HUES64 (cell line): Measurements from ENCODE around the gene PSAT1.

Experiments
- H3K27ac ChIP-seq: 2 replicates; pipeline ENCODE4 v1.7.0; 2013; ENCODE audit warnings: low read depth, low read length, inconsistent platforms
- H3K27me3 ChIP-seq: 2 replicates; pipeline ENCODE4 v1.6.1; 2013; ENCODE audit warnings: mild to moderate bottlenecking, low read length; ENCODE audit not compliant: insufficient read depth
- H3K36me3 ChIP-seq: 2 replicates; pipeline ENCODE4 v1.6.1; 2013; ENCODE audit warnings: mild to moderate bottlenecking, low read length; ENCODE audit not compliant: insufficient read depth
- H3K4me1 ChIP-seq: 2 replicates; pipeline ENCODE4 v1.6.1; 2013; ENCODE audit warnings: mild to moderate bottlenecking, low read length, moderate library complexity; ENCODE audit not compliant: insufficient read depth
- H3K4me3 ChIP-seq: 2 replicates; pipeline ENCODE4 v1.5.1; 2013; ENCODE audit warnings: mild to moderate bottlenecking, low read length, moderate library complexity
- H3K9ac ChIP-seq: 2 replicates; pipeline ENCODE4 v1.6.1; 2013; ENCODE audit warnings: mild to moderate bottlenecking, low read depth, low read length
- H3K9me3 ChIP-seq: 2 replicates; pipeline ENCODE4 v1.6.1; 2013; ENCODE audit warnings: low read depth, low read length; ENCODE audit not compliant: insufficient read depth
- WGBS: fragments of 150-250, 120-280 bp; methylation state at CpG from one replicate; pipeline ENCODE4 v1.1.7; 2013; ENCODE audit warnings: missing lambda C conversion rate; 5-methylcytosine and 5-hydroxymethylcytosine counted together

The PSAT1 gene

GRCh38 chr9:78292716-78293497, 4.0 kb upstream of the PSAT1 start:
- Histone ChIP-seq H3K9ac (no peak overlapping the region), H3K4me1 (peaks cover 13% of the 10 kb centered on the region), H3K27ac (no peak overlapping the region), H3K27me3 (no peaks in the 10 kb centered on the region), H3K4me3 (no peak overlapping the region), H3K9me3 (no peaks in the 10 kb centered on the region), H3K36me3 (no peaks in the 10 kb centered on the region; the same call in 1 of the 2 replicates)
- WGBS, result 94% methylated on average over 8 of the region's 9 CpGs

GRCh38 chr9:78294290-78295176, 2.4 kb upstream of the PSAT1 start:
- no peaks in the 10 kb centered on the region for H3K27me3 ChIP-seq
- no peak overlapping the region for H3K27ac ChIP-seq
- no peak overlapping the region for H3K4me3 ChIP-seq
- peaks cover 13% of the 10 kb centered on the region for H3K4me1 ChIP-seq
- no peak overlapping the region for H3K9ac ChIP-seq
- 97% methylated on average over 5 of the region's 5 CpGs for WGBS
- peaks cover under 1% of the 10 kb centered on the region for H3K36me3 ChIP-seq
- H3K9me3 ChIP-seq, result no peaks in the 10 kb centered on the region

GRCh38 chr9:78295177-78295575, 1.7 kb upstream of the PSAT1 start:
- Histone ChIP-seq H3K4me1 (peaks cover 13% of the 10 kb centered on the region), H3K4me3 (no peak overlapping the region), H3K9me3 (no peaks in the 10 kb centered on the region), H3K9ac (no peak overlapping the region), H3K36me3 (peaks cover 7% of the 10 kb centered on the region), H3K27me3 (no peaks in the 10 kb centered on the region), H3K27ac (no peak overlapping the region)
- 92% methylated on average over 3 of the region's 3 CpGs for WGBS

- H3K9me3 ChIP-seq, result no peaks in the 10 kb centered on the region
- peak overlapping the region; percentile 97 for H3K27ac ChIP-seq
- H3K4me1 ChIP-seq, result peaks cover 13% of the 10 kb centered on the region
- peaks cover 12% of the 10 kb centered on the region for H3K36me3 ChIP-seq
- H3K4me3 ChIP-seq, result peak overlapping the region; percentile 76
- H3K9ac ChIP-seq, result peak overlapping the region; percentile 95
- WGBS, result 62% methylated on average over 6 of the region's 6 CpGs
- no peaks in the 10 kb centered on the region for H3K27me3 ChIP-seq
Observed at GRCh38 chr9:78295731-78296130, 1.2 kb upstream of the PSAT1 start.

GRCh38 chr9:78296201-78296892, 578 bp upstream of the PSAT1 start:
- 1% methylated on average over 31 of the region's 32 CpGs for WGBS
- Histone ChIP-seq H3K4me3 (peak overlapping the region; percentile 76), H3K4me1 (peaks cover 13% of the 10 kb centered on the region), H3K27me3 (no peaks in the 10 kb centered on the region), H3K9me3 (no peaks in the 10 kb centered on the region), H3K27ac (peak overlapping the region; percentile 97), H3K36me3 (peaks cover 18% of the 10 kb centered on the region), H3K9ac (peak overlapping the region; percentile 95)

GRCh38 chr9:78297672-78297961, 692 bp downstream of the PSAT1 start:
- peaks cover 13% of the 10 kb centered on the region for H3K4me1 ChIP-seq
- no peaks in the 10 kb centered on the region for H3K27me3 ChIP-seq
- peaks cover 31% of the 10 kb centered on the region for H3K36me3 ChIP-seq
- no peaks in the 10 kb centered on the region for H3K9me3 ChIP-seq
- H3K27ac ChIP-seq, result peak overlapping the region; percentile 98
- H3K9ac ChIP-seq, result peak overlapping the region; percentile 95
- WGBS, result under 1% methylated on average over 10 of the region's 10 CpGs
- H3K4me3 ChIP-seq, result peak overlapping the region; percentile 76

GRCh38 chr9:78298046-78298765, 1.3 kb downstream of the PSAT1 start:
- Histone ChIP-seq H3K9ac (peak overlapping the region; percentile 95), H3K4me3 (peak overlapping the region; percentile 76), H3K27ac (peak overlapping the region; percentile 98), H3K36me3 (peaks cover 36% of the 10 kb centered on the region), H3K27me3 (no peaks in the 10 kb centered on the region), H3K9me3 (no peaks in the 10 kb centered on the region), H3K4me1 (peaks cover 13% of the 10 kb centered on the region)
- 2% methylated on average over 14 of the region's 16 CpGs for WGBS

GRCh38 chr9:78300209-78300608, 3.3 kb downstream of the PSAT1 start:
- no peaks in the 10 kb centered on the region for H3K27me3 ChIP-seq
- H3K9ac ChIP-seq, result no peak overlapping the region
- no peak overlapping the region for H3K4me3 ChIP-seq
- no peak overlapping the region for H3K27ac ChIP-seq
- WGBS, result 97% methylated on average over 3 of the region's 6 CpGs
- H3K36me3 ChIP-seq, result peaks cover 56% of the 10 kb centered on the region
- peaks cover 9% of the 10 kb centered on the region for H3K4me1 ChIP-seq
- no peaks in the 10 kb centered on the region for H3K9me3 ChIP-seq

- Histone ChIP-seq H3K4me1 (no peaks in the 10 kb centered on the region), H3K9me3 (no peaks in the 10 kb centered on the region), H3K27ac (no peak overlapping the region), H3K4me3 (no peak overlapping the region), H3K36me3 (peaks cover 68% of the 10 kb centered on the region), H3K9ac (no peak overlapping the region), H3K27me3 (no peaks in the 10 kb centered on the region)
- WGBS, result 98% methylated on average over 2 of the region's 2 CpGs
Observed at GRCh38 chr9:78301466-78301865, 4.5 kb downstream of the PSAT1 start.

- Histone ChIP-seq H3K27ac (no peak overlapping the region), H3K4me3 (no peak overlapping the region), H3K27me3 (no peaks in the 10 kb centered on the region), H3K9me3 (no peaks in the 10 kb centered on the region), H3K9ac (no peak overlapping the region), H3K36me3 (peaks cover 89% of the 10 kb centered on the region), H3K4me1 (no peaks in the 10 kb centered on the region)
- 93% methylated on average over 2 of the region's 3 CpGs for WGBS
Observed at GRCh38 chr9:78303377-78304062, 6.6 kb downstream of the PSAT1 start.
